Measurements from ENCODE around the gene CDH20. TPM values are rescaled to one million over a fixed set of nuclear protein-coding genes. Genes with fewer than 3 reads are reported as not detected.

CDH20 gene
- total RNA-seq, 6 experiments from 2014 or later, result not detected

DNA sequence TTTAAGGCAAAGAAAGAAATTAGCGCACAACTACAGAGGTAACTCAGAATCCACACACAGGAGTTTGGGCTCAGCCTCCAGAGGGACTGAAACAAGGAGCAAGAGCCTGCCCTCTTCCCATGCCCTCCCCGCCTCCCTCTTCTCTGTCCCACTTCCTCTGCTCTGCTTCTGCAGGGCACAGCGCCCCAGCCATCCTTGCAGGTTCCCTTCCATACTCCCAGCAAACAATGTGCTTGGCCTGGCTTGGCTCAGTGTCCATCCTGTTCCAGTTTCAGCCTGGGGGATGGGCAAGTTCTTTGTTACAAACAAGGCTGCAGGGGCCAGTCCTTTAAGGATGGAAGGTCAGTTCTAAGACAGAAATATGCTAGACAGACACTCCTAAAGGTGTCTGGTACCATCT is 133.5 kb downstream of the CDH20 start:
- 70% methylated on average over 2 of the region's 3 CpGs for WGBS (ENCODE audit: insufficient coverage, low coverage, low lambda C conversion rate, missing lambda C conversion rate)

DNA sequence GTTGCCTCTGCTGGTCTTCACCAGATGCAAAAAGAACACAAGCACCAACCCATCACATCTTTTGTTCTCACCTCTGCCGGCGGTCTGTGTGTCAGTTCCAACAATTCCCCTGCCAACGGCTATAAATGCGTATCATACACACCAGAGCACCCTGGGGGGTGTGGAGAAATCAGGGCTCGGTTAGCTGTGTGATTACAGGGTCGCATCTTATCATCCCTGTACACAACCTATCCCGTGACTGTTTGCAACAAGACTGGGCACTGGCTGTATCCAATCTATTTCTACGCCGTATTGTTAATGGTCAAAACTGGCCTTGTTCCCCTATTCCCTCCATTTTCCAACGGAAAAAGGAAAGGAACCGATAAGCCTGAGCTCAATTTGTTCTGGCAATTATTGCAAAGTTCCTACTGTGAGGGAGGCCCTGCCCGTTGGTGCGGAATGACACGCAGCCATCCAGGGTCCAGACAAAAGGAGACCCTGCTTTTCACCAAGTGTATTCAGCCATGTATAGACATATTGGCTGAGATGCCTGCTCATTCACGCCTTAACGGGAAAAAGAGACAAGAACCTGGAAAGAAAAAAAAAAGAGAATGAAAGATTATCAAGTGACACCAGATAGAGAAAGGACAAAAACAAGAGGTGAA is 136.9 kb downstream of the CDH20 start:
- DNase-seq (no peak), ATAC-seq (no peak)
- no peak overlapping the region for H3K4me3 ChIP-seq
- no peaks in the 10 kb centered on the region for H3K27me3 ChIP-seq
- no peaks in the 10 kb centered on the region for H3K9me3 ChIP-seq
- no peaks in the 10 kb centered on the region for H3K36me3 ChIP-seq
- intact Hi-C loops (cut with DNase I), result no loop called here
- TF ChIP-seq, protein P1, sequence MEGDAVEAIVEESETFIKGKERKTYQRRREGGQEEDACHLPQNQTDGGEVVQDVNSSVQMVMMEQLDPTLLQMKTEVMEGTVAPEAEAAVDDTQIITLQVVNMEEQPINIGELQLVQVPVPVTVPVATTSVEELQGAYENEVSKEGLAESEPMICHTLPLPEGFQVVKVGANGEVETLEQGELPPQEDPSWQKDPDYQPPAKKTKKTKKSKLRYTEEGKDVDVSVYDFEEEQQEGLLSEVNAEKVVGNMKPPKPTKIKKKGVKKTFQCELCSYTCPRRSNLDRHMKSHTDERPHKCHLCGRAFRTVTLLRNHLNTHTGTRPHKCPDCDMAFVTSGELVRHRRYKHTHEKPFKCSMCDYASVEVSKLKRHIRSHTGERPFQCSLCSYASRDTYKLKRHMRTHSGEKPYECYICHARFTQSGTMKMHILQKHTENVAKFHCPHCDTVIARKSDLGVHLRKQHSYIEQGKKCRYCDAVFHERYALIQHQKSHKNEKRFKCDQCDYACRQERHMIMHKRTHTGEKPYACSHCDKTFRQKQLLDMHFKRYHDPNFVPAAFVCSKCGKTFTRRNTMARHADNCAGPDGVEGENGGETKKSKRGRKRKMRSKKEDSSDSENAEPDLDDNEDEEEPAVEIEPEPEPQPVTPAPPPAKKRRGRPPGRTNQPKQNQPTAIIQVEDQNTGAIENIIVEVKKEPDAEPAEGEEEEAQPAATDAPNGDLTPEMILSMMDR (IDR thresholded peaks at IDR 0.05), result no peak
- TF ChIP-seq POLR2A (IDR thresholded peaks at IDR 0.05), result no peak
- 60% methylated on average over 13 of the region's 16 CpGs for WGBS (ENCODE audit: insufficient coverage, low coverage, low lambda C conversion rate, missing lambda C conversion rate)
- H3K4me1 ChIP-seq, result no peaks in the 10 kb centered on the region
- no peak overlapping the region for H3K27ac ChIP-seq

More for the DNA sequence above, 133.5 kb downstream of the CDH20 start:
- no peak for TF ChIP-seq POLR2A (IDR thresholded peaks at IDR 0.05)
- TF ChIP-seq, protein P1 (IDR thresholded peaks at IDR 0.05), result no peak
- Histone ChIP-seq H3K4me3 (no peak overlapping the region), H3K27ac (no peak overlapping the region), H3K36me3 (no peaks in the 10 kb centered on the region), H3K27me3 (no peaks in the 10 kb centered on the region), H3K9me3 (no peaks in the 10 kb centered on the region), H3K4me1 (no peaks in the 10 kb centered on the region)
- ATAC-seq (no peak), DNase-seq (no peak)
- intact Hi-C loops (cut with DNase I), result no loop called here

DNA sequence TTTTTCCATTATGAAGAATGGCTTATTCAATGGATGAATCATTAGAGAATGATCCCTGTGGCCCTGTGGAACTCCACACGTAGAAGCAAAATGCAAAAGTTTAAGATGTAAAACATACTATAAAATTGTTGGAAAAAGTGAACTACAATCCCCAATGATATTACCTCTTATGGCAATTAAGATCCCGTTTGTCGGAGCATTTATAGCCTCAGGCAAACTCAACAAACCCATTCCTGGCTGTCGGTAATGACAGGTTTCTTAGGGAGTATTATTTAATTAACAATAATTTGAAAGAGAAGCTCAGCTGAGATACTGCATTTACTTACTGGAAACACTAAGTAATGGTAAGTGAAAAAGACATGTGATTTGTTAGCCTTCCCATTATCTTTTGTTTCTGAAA is 138.3 kb downstream of the CDH20 start:
- DNase-seq (no peak), ATAC-seq (no peak)
- Histone ChIP-seq H3K27ac (no peak overlapping the region), H3K4me3 (no peak overlapping the region), H3K27me3 (no peaks in the 10 kb centered on the region), H3K4me1 (no peaks in the 10 kb centered on the region), H3K36me3 (no peaks in the 10 kb centered on the region), H3K9me3 (no peaks in the 10 kb centered on the region)
- TF ChIP-seq, protein P1 (IDR thresholded peaks at IDR 0.05), result no peak
- TF ChIP-seq POLR2A (IDR thresholded peaks at IDR 0.05), result no peak
- intact Hi-C loops (cut with DNase I), result no loop called here
- 74% methylated on average over 4 of the region's 4 CpGs for WGBS (ENCODE audit: insufficient coverage, low coverage, low lambda C conversion rate, missing lambda C conversion rate)

DNA sequence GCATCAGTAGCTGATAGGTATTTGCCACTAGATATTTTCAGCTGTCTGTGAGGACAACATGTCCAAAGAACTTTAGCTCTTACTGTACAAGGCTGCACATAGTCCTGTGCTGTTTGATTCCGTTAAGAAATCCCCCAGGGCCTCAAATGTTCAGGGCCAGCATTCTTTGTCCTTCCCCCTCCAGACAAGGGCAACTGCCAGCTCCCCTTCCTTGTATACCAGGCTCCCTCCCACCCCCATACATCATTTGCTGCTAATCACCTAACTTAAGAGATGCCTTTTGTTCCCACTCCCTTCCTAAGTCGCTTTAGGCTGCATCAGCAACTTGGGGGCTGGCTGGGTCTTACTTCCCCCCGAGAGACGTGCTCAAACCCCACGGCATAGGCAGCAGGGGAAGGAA is 138.7 kb downstream of the CDH20 start:
- ATAC-seq (no peak), DNase-seq (no peak)
- TF ChIP-seq, protein P1 (IDR thresholded peaks at IDR 0.05), result no peak
- TF ChIP-seq POLR2A (IDR thresholded peaks at IDR 0.05), result no peak
- 23% methylated on average over 5 of the region's 5 CpGs for WGBS (ENCODE audit: insufficient coverage, low coverage, low lambda C conversion rate, missing lambda C conversion rate)
- H3K9me3 ChIP-seq, result no peaks in the 10 kb centered on the region
- H3K36me3 ChIP-seq, result no peaks in the 10 kb centered on the region
- intact Hi-C loops (cut with DNase I), result no loop called here
- H3K4me1 ChIP-seq, result no peaks in the 10 kb centered on the region
- no peaks in the 10 kb centered on the region for H3K27me3 ChIP-seq
- no peak overlapping the region for H3K4me3 ChIP-seq
- H3K27ac ChIP-seq, result no peak overlapping the region
